ENCODE results near the gene INAFM2.

- TF ChIP-seq POLR2AphosphoS5 (IDR thresholded peaks at IDR 0.05; ENCODE audit: low read depth, low read length) = no peak
- TF ChIP-seq POLR2A (IDR thresholded peaks at IDR 0.05; ENCODE audit: low read depth, low read length) = no peak
Measured at GRCh38 chr15:40298216-40298935, 25.1 kb upstream of the INAFM2 start.
